Liver (tissue), 9 donors: ENCODE data around the gene ABAT. TPM values are rescaled to one million over a fixed set of nuclear protein-coding genes. Genes with fewer than 3 reads are reported as not detected.

Source experiments
- DNase-seq: peaks from one replicate; pipeline ENCODE4 v3.0.0-alpha.2; 2017; ENCODE audit warnings: low spot score
- H3K27ac ChIP-seq, 2 donors: one replicate each; pipeline ENCODE4 v1.7.0; 2013; ENCODE audit warnings: inconsistent platforms in 2 of 2, low read length in 2 of 2, control low read depth in 1 of 2, low read depth in 1 of 2, mild to moderate bottlenecking in 1 of 2
- H3K27me3 ChIP-seq, 4 donors: one replicate each; pipeline versions ENCODE4 v1.6.1 to v1.7.0; 2013; ENCODE audit warnings: low read length in 3 of 4, inconsistent platforms in 1 of 4, mild to moderate bottlenecking in 1 of 4, moderate library complexity in 1 of 4; ENCODE audit not compliant: control insufficient read depth in 4 of 4, insufficient read depth in 4 of 4
- H3K36me3 ChIP-seq, 4 donors: one replicate each; pipeline versions ENCODE4 v1.6.1 to v1.7.0; 2013; ENCODE audit warnings: low read length in 3 of 4, mild to moderate bottlenecking in 3 of 4, low read depth in 1 of 4, moderate library complexity in 1 of 4; ENCODE audit not compliant: control insufficient read depth in 4 of 4, insufficient read depth in 3 of 4
- H3K4me1 ChIP-seq, 4 donors: one replicate each; pipeline versions ENCODE4 v1.6.1 to v1.7.0; 2013; ENCODE audit warnings: low read length in 3 of 4, mild to moderate bottlenecking in 3 of 4, moderate library complexity in 1 of 4; ENCODE audit not compliant: control insufficient read depth in 4 of 4, insufficient read depth in 4 of 4
- H3K4me3 ChIP-seq, 3 donors: one replicate each; pipeline versions ENCODE4 v1.6.1 to v1.7.0; 2013; ENCODE audit warnings: low read length in 3 of 3, control low read depth in 1 of 3, low read depth in 1 of 3, mild to moderate bottlenecking in 1 of 3
- H3K9ac ChIP-seq, 2 donors: one replicate each; pipeline ENCODE4 v1.7.0; 2013; ENCODE audit warnings: low read length in 2 of 2, mild to moderate bottlenecking in 2 of 2, moderate library complexity in 2 of 2, control low read depth in 1 of 2, low read depth in 1 of 2
- H3K9me3 ChIP-seq, 4 donors: one replicate each; pipeline versions ENCODE4 v1.6.1 to v1.7.0; 2013; ENCODE audit warnings: low read length in 3 of 4; ENCODE audit not compliant: control insufficient read depth in 4 of 4
- CTCF ChIP-seq: fragments of 150-350 bp; IDR thresholded peaks from 2 replicates; pipeline ENCODE4 v1.5.1; 2017; ENCODE audit warnings: improper control_type of control experiment, low read depth, low read length; ENCODE audit not compliant: missing input control
- EGR1 ChIP-seq, 2 donors: IDR thresholded peaks; 2 replicates each; pipeline ENCODE4 v1.6.1; 2016 to 2018; ENCODE audit warnings: antibody characterized with exemption in 2 of 2, low read depth in 2 of 2
- FOXA1 ChIP-seq: IDR thresholded peaks from 2 replicates; pipeline ENCODE4 v1.6.1; 2016; ENCODE audit warnings: antibody characterized with exemption
- FOXA2 ChIP-seq: IDR thresholded peaks from 2 replicates; pipeline ENCODE4 v1.6.1; 2016; ENCODE audit warnings: antibody characterized with exemption
- GABPA ChIP-seq, 2 donors: IDR thresholded peaks in 1 of 2; conservative IDR thresholded peaks in 1 of 2; 2 replicates each; pipeline ENCODE4 v1.6.1; 2016; ENCODE audit warnings: antibody characterized with exemption in 2 of 2, mild to moderate bottlenecking in 1 of 2, moderate library complexity in 1 of 2
- HNF4A ChIP-seq, 2 donors: conservative IDR thresholded peaks; 2 replicates each; pipeline ENCODE4 v1.6.1; 2016; ENCODE audit warnings: antibody characterized with exemption in 2 of 2, mild to moderate bottlenecking in 2 of 2
- HNF4G ChIP-seq: IDR thresholded peaks from 2 replicates; pipeline ENCODE4 v1.6.1; 2016; ENCODE audit warnings: antibody characterized with exemption
- NR2F2 ChIP-seq: IDR thresholded peaks from 2 replicates; pipeline ENCODE4 v1.6.1; 2016; ENCODE audit warnings: antibody characterized with exemption
- RAD21 ChIP-seq, 2 donors: IDR thresholded peaks; 2 replicates each; pipeline ENCODE4 v1.6.1; 2016; ENCODE audit warnings: antibody characterized with exemption in 2 of 2, mild to moderate bottlenecking in 2 of 2
- RXRA ChIP-seq, 2 donors: IDR thresholded peaks; 2 replicates each; pipeline ENCODE4 v1.6.1; 2017 to 2018; ENCODE audit warnings: antibody characterized with exemption in 2 of 2, mild to moderate bottlenecking in 1 of 2
- SP1 ChIP-seq: IDR thresholded peaks from 2 replicates; pipeline ENCODE4 v1.6.1; 2018; ENCODE audit warnings: antibody characterized with exemption, mild to moderate bottlenecking
- TAF1 ChIP-seq: conservative IDR thresholded peaks from 2 replicates; pipeline ENCODE4 v1.6.1; 2016; ENCODE audit warnings: antibody characterized with exemption, mild to moderate bottlenecking
- YY1 ChIP-seq: IDR thresholded peaks from 2 replicates; pipeline ENCODE4 v1.6.1; 2016; ENCODE audit warnings: antibody characterized with exemption, mild to moderate bottlenecking
- ZBTB33 ChIP-seq: IDR thresholded peaks from 2 replicates; pipeline ENCODE4 v1.6.1; 2016; ENCODE audit warnings: antibody characterized with exemption
- WGBS: extraction: QIAGEN DNeasy Blood & Tissue Kit; methylation state at CpG from one replicate; pipeline ENCODE4 v1.1.7; 2013; 5-methylcytosine and 5-hydroxymethylcytosine counted together
- polyA plus RNA-seq, 2 donors: library from polyadenylated mRNA; stranded (reverse) in 1 of 2; unstranded in 1 of 2; fragments of 200-250 nt in 1 of 2; fragments of >200 nt in 1 of 2; fragmentation: Nextera tagmentation in 1 of 2; extraction: Ambion mirVana in 1 of 2; gene quantifications; one replicate each; pipeline versions ENCODE4 v1.2.1 to v1.2.3, GENCODE V29; 2013 to 2015
- total RNA-seq, 2 donors: library from RNA; depleted of rRNA; stranded (reverse); fragments of >200 nt; gene quantifications; one replicate each; pipeline ENCODE4 v1.2.3, GENCODE V29; 2014
- TF ChIP-seq, protein P1 (sequence below): IDR thresholded peaks from 2 replicates; pipeline ENCODE4 v1.6.1; 2016; ENCODE audit warnings: antibody characterized with exemption, mild to moderate bottlenecking
- TF ChIP-seq, protein P2 (sequence below): IDR thresholded peaks from 2 replicates; pipeline ENCODE4 v1.6.1; 2016; ENCODE audit warnings: antibody characterized with exemption
- TF ChIP-seq, protein P3 (sequence below): IDR thresholded peaks from 2 replicates; pipeline ENCODE4 v1.6.1; 2016; ENCODE audit warnings: antibody characterized with exemption
- donor health status: healthy.
- donor health status: healthy.
- donor health status: healthy.
- donor health status: healthy.
- donor health status: healthy.

The ABAT gene
- total and polyA plus RNA-seq, 4 donors, result 52.4 to 205 (median 141) TPM

GRCh38 chr16:8631818-8632465, 42.5 kb upstream of the ABAT start:
- no peaks in the 10 kb centered on the region for H3K9me3 ChIP-seq

More at GRCh38 chr16:8631818-8632465, 42.5 kb upstream of the ABAT start:
- Histone ChIP-seq H3K27me3 (no peaks in the 10 kb centered on the region), H3K36me3 (peaks cover 12 to 77% (median 45%) of the 10 kb centered on the region in 4 donors), H3K27ac (peak overlapping the region in 1 of 2 donors; percentile 64), H3K9ac (no peak overlapping the region), H3K4me1 (no peaks in the 10 kb centered on the region), H3K4me3 (no peak overlapping the region)
- no peak for DNase-seq
- TF ChIP-seq RAD21 (IDR thresholded peaks at IDR 0.05), result no peak
- TF ChIP-seq HNF4A (conservative IDR thresholded peaks at IDR 0.05), result no peak
- TF ChIP-seq EGR1 (IDR thresholded peaks at IDR 0.05; ENCODE audit: low read depth in 2 of 2), result no peak
- no peak for TF ChIP-seq SP1
- TF ChIP-seq HNF4G, result no peak
- TF ChIP-seq TAF1, result no peak
- TF ChIP-seq FOXA1, result no peak
- TF ChIP-seq CTCF, result no peak
- no peak for TF ChIP-seq FOXA2
- no peak for TF ChIP-seq RXRA (IDR thresholded peaks at IDR 0.05)
- TF ChIP-seq, protein P1, sequence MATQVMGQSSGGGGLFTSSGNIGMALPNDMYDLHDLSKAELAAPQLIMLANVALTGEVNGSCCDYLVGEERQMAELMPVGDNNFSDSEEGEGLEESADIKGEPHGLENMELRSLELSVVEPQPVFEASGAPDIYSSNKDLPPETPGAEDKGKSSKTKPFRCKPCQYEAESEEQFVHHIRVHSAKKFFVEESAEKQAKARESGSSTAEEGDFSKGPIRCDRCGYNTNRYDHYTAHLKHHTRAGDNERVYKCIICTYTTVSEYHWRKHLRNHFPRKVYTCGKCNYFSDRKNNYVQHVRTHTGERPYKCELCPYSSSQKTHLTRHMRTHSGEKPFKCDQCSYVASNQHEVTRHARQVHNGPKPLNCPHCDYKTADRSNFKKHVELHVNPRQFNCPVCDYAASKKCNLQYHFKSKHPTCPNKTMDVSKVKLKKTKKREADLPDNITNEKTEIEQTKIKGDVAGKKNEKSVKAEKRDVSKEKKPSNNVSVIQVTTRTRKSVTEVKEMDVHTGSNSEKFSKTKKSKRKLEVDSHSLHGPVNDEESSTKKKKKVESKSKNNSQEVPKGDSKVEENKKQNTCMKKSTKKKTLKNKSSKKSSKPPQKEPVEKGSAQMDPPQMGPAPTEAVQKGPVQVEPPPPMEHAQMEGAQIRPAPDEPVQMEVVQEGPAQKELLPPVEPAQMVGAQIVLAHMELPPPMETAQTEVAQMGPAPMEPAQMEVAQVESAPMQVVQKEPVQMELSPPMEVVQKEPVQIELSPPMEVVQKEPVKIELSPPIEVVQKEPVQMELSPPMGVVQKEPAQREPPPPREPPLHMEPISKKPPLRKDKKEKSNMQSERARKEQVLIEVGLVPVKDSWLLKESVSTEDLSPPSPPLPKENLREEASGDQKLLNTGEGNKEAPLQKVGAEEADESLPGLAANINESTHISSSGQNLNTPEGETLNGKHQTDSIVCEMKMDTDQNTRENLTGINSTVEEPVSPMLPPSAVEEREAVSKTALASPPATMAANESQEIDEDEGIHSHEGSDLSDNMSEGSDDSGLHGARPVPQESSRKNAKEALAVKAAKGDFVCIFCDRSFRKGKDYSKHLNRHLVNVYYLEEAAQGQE, result no peak
- TF ChIP-seq, protein P2, sequence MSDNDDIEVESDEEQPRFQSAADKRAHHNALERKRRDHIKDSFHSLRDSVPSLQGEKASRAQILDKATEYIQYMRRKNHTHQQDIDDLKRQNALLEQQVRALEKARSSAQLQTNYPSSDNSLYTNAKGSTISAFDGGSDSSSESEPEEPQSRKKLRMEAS, result no peak
- TF ChIP-seq NR2F2, result no peak
- no peak for TF ChIP-seq YY1
- TF ChIP-seq GABPA (IDR thresholded peaks at IDR 0.05 in 1 of 2, conservative IDR thresholded peaks at IDR 0.05 in 1 of 2), result no peak
- TF ChIP-seq ZBTB33, result no peak
- TF ChIP-seq, protein P3, sequence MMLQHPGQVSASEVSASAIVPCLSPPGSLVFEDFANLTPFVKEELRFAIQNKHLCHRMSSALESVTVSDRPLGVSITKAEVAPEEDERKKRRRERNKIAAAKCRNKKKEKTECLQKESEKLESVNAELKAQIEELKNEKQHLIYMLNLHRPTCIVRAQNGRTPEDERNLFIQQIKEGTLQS, result no peak
- 65% methylated on average over 15 of the region's 15 CpGs for WGBS
